Kidney (tissue), 14 donors: ENCODE measurements around the gene SFXN5. TPM values are rescaled to one million over a fixed set of nuclear protein-coding genes. Genes with fewer than 3 reads are reported as not detected.

ENCODE experiments used
- DNase-seq, 5 donors: peaks; one replicate each; pipeline ENCODE4 v3.0.0-alpha.2; 2013 to 2020
- FAIRE-seq: peaks from 2 replicates; lab custom pipeline; 2012; peaks lifted over from hg19 to GRCh38; lab: Jason Lieb, UNC
- H3K27ac ChIP-seq, 2 donors: one replicate each; pipeline ENCODE4 v1.7.0; 2013; ENCODE audit warnings: low read depth in 2 of 2, low read length in 2 of 2, inconsistent platforms in 1 of 2
- H3K27me3 ChIP-seq: one replicate; pipeline ENCODE4 v1.7.1; 2013; ENCODE audit warnings: low read length, inconsistent platforms; ENCODE audit not compliant: control insufficient read depth, insufficient read depth
- H3K36me3 ChIP-seq, 3 donors: one replicate each; pipeline versions ENCODE4 v1.7.0 to v1.7.1; 2013; ENCODE audit warnings: low read length in 3 of 3, control low read depth in 1 of 3, inconsistent platforms in 1 of 3; ENCODE audit not compliant: insufficient read depth in 3 of 3, control insufficient read depth in 2 of 3
- H3K4me1 ChIP-seq, 3 donors: one replicate each; pipeline versions ENCODE4 v1.7.0 to v1.7.1; 2013; ENCODE audit warnings: low read length in 3 of 3, inconsistent platforms in 1 of 3, low read depth in 1 of 3; ENCODE audit not compliant: control insufficient read depth in 2 of 3, insufficient read depth in 2 of 3
- H3K4me3 ChIP-seq, 3 donors: one replicate each; pipeline versions ENCODE4 v1.7.0 to v1.8.1; 2013; ENCODE audit warnings: low read length in 3 of 3, control low read depth in 1 of 3, inconsistent platforms in 1 of 3
- H3K9ac ChIP-seq, 3 donors: one replicate each; pipeline versions ENCODE4 v1.7.0 to v1.7.1; 2013; ENCODE audit warnings: low read length in 3 of 3, control low read depth in 1 of 3, inconsistent platforms in 1 of 3
- H3K9me3 ChIP-seq, 3 donors: one replicate each; pipeline versions ENCODE4 v1.7.0 to v1.7.1; 2013; ENCODE audit warnings: low read length in 3 of 3, control low read depth in 1 of 3, inconsistent platforms in 1 of 3; ENCODE audit not compliant: control insufficient read depth in 2 of 3, insufficient read depth in 1 of 3
- intact Hi-C: fragments of 100-400 bp; cut with DNase I; formaldehyde crosslinking; loops from one replicate; pipeline ENCODE4 v1.11.1; 2022
- polyA plus RNA-seq: library from polyadenylated mRNA; stranded (reverse); fragments of 350-450 nt; fragmentation: Illumina TruSeq; extraction: RNeasy Lipid Tissue Mini Kit (QIAGEN cat#74804); gene quantifications from one replicate; pipeline ENCODE4 v1.2.3, GENCODE V29; 2014; ENCODE audit warnings: low read depth, low replicate concordance; ENCODE audit not compliant: insufficient read depth
- total RNA-seq: library from RNA; stranded (reverse); fragmentation: NEBNext Ultra II Directional; extraction: Animal tissue kit (Norgen Biotek cat#: 25700); gene quantifications from one replicate; pipeline ENCODE4 v1.2.1, GENCODE V29; 2021
- TF ChIP-seq, protein P1 (sequence below): IDR thresholded peaks from 3 replicates; pipeline ENCODE4 v1.5.1; 2012; ENCODE audit warnings: mild to moderate bottlenecking, moderate library complexity, borderline replicate concordance; ENCODE audit not compliant: insufficient read depth; ENCODE audit errors: extremely low read depth
- donor health status: control.
- donor health status: control.
- donor health status: control.
- donor health status: control.
- donor health status: control.
- donor health status: DM: yes; HTN: yes; CAD: no.
- donor health status: Normal renal cell carcinoma (clear cell type).

The SFXN5 gene
- total and polyA plus RNA-seq, 2 donors from 2014 or later = 21.4 to 35.9 TPM

DNA sequence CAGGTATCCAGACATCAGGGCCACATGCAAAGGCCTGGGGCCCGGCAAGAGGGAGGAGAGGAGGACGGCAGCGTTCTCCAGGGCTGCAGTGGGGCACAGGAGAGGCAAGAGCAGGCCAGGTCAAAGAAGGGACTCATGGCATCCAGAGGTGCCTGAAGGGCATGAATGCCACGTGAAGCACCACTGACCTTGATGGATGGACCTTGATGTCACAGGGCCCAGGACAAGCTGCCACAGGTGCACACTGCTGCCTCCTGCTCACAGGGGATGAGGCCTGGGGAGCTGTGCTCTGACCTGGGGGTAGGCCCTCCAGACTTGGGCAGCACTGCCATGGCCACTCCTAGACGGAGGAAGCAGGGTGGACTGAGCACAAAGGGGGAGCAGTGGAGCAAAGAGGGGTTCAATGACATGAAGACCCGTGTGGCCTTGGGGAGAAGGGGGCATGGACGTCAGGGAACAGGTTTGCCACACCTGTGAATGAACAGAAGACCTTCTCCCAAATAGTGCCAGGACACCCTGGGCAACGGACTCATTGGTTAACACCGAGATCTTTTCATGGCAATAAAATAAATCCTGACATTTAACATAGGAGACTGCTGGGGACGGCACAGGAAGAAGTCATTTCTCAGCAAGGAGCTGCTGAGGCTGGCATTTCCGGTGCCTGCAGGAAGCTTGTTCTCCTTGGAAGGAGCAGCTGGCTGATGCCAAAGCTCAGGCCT is 88.6 kb downstream of the SFXN5 start:
- Histone ChIP-seq H3K9ac (peak overlapping the region in 1 of 3 donors; percentile 28), H3K4me3 (no peak overlapping the region), H3K36me3 (peaks cover 0 to 2% (median 0%) of the 10 kb centered on the region in 3 donors), H3K27me3 (no peaks in the 10 kb centered on the region), H3K27ac (peak overlapping the region; percentile 57 to 83), H3K9me3 (no peaks in the 10 kb centered on the region), H3K4me1 (peaks cover 0 to 32% (median 21%) of the 10 kb centered on the region in 3 donors)
- TF ChIP-seq, protein P1, sequence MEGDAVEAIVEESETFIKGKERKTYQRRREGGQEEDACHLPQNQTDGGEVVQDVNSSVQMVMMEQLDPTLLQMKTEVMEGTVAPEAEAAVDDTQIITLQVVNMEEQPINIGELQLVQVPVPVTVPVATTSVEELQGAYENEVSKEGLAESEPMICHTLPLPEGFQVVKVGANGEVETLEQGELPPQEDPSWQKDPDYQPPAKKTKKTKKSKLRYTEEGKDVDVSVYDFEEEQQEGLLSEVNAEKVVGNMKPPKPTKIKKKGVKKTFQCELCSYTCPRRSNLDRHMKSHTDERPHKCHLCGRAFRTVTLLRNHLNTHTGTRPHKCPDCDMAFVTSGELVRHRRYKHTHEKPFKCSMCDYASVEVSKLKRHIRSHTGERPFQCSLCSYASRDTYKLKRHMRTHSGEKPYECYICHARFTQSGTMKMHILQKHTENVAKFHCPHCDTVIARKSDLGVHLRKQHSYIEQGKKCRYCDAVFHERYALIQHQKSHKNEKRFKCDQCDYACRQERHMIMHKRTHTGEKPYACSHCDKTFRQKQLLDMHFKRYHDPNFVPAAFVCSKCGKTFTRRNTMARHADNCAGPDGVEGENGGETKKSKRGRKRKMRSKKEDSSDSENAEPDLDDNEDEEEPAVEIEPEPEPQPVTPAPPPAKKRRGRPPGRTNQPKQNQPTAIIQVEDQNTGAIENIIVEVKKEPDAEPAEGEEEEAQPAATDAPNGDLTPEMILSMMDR = no peak
- DNase-seq (peak in 2 of 5 donors; percentile 26 to 55), FAIRE-seq (no peak)
- intact Hi-C loops = no loop called here

DNA sequence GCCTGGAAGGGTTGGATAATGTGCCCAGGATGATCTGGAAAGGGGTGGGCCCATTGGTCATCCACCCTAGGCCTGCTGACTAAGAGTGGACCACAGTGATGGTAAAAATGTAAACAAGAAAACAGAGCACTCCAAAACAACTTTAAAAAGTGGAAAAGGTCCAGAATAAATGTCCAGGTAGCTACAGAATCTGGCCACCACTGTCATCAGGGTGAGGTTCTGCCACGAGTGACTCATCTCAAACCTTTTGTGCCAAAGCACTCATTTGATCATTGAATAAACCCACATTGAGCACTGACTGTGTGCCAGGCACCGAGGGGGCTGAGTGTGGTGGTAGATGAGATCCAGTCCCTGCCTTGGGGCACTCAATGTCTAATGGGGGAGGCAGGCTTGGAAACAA is 89.3 kb downstream of the SFXN5 start:
- H3K27ac ChIP-seq = peak overlapping the region; percentile 9 to 57
- H3K9me3 ChIP-seq = no peaks in the 10 kb centered on the region
- H3K27me3 ChIP-seq = no peaks in the 10 kb centered on the region
- intact Hi-C loops = no loop called here
- H3K9ac ChIP-seq = no peak overlapping the region
- H3K4me1 ChIP-seq = peaks cover 0 to 32% (median 21%) of the 10 kb centered on the region in 3 donors
- FAIRE-seq (no peak), DNase-seq (no peak)
- peaks cover 0 to 2% (median 0%) of the 10 kb centered on the region in 3 donors for H3K36me3 ChIP-seq
- no peak overlapping the region for H3K4me3 ChIP-seq
- TF ChIP-seq, protein P1 = no peak

DNA sequence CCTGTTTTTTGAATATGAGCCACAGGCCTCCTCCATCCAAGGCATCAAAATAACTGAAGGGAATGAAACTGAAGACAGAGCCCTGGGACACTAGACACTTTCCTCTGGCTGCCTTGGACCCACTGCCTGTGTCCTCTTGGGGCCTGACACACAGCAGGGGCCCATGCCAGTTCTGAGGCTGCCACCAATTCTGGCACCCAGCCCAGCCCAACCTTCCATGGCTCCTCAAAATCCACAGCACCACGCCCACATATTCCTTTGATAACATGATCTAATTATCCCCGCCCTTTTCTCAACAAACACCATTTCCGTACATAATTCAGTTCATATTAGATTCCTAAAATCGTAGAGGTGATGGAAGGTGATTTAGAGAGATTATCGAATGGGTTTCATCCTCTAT is 90.0 kb downstream of the SFXN5 start:
- intact Hi-C loops = no loop called here
- Histone ChIP-seq H3K27ac (peak overlapping the region; percentile 7 to 57), H3K4me1 (peaks cover 0 to 32% (median 21%) of the 10 kb centered on the region in 3 donors), H3K27me3 (no peaks in the 10 kb centered on the region), H3K36me3 (peaks cover 0 to 2% (median 0%) of the 10 kb centered on the region in 3 donors), H3K9ac (no peak overlapping the region), H3K4me3 (no peak overlapping the region), H3K9me3 (no peaks in the 10 kb centered on the region)
- TF ChIP-seq, protein P1 = no peak
- DNase-seq (peak in 1 of 5 donors; percentile 10), FAIRE-seq (no peak)
